ENCODE measurements around the gene TSEN15. TPM values are rescaled to one million over a fixed set of nuclear protein-coding genes. Genes with fewer than 3 reads are reported as not detected.

The TSEN15 gene
- total RNA-seq, 3 donors from 2014 or later (not counting 1 experiment from before 2014, with no cell fraction given), result 29.5 to 52.9 (median 34.3) TPM

- Histone ChIP-seq H3K27me3 (ENCODE audit: control insufficient read depth, insufficient read depth, low read length) (peaks cover 6% of the 10 kb centered on the region), H3K27ac (ENCODE audit: low read length) (no peak overlapping the region), H3K36me3 (ENCODE audit: control insufficient read depth, insufficient read depth, low read length) (no peaks in the 10 kb centered on the region), H3K4me1 (ENCODE audit: control insufficient read depth, insufficient read depth, low read length) (no peaks in the 10 kb centered on the region), H3K9me3 (ENCODE audit: control insufficient read depth, insufficient read depth, low read length) (no peaks in the 10 kb centered on the region), H3K4me3 (ENCODE audit: low read length) (no peak overlapping the region)
- Mint-ChIP-seq H3K4me3 (no peak overlapping the region), H3K27me3 (ENCODE audit: low read depth in 2 of 2) (peaks cover 17 to 28% of the 10 kb centered on the region in 2 donors), H3K36me3 (no peaks in the 10 kb centered on the region), H3K4me1 (peaks cover 25 to 30% of the 10 kb centered on the region in 2 donors), H3K9me3 (no peaks in the 10 kb centered on the region), H3K27ac (no peak overlapping the region)
- WGBS (ENCODE audit: insufficient coverage), result no CpG with 5 or more reads among the region's 4 CpGs
- no peak for ATAC-seq
- no peak for TF ChIP-seq CTCF (IDR thresholded peaks at IDR 0.05)
- intact Hi-C loops (cut with micrococcal nuclease), result no loop called here
- no peak for DNase-seq
These were observed 2.8 kb upstream of the TSEN15 start for GRCh38 chr1:184048561-184049240.

GRCh38 chr1:184049291-184049690 is 2.2 kb upstream of the TSEN15 start:
- peaks cover 6% of the 10 kb centered on the region for H3K27me3 ChIP-seq (ENCODE audit: control insufficient read depth, insufficient read depth, low read length)
- no peak overlapping the region for H3K4me3 ChIP-seq (ENCODE audit: low read length)
- intact Hi-C loops (cut with micrococcal nuclease), result no loop called here
- no peaks in the 10 kb centered on the region for H3K9me3 ChIP-seq (ENCODE audit: control insufficient read depth, insufficient read depth, low read length)
- no peaks in the 10 kb centered on the region for H3K4me1 ChIP-seq (ENCODE audit: control insufficient read depth, insufficient read depth, low read length)
- no peak for TF ChIP-seq CTCF (IDR thresholded peaks at IDR 0.05)
- no peak overlapping the region for H3K27ac Mint-ChIP-seq
- H3K27ac ChIP-seq (ENCODE audit: low read length), result no peak overlapping the region
- H3K9me3 Mint-ChIP-seq, result no peaks in the 10 kb centered on the region
- WGBS (ENCODE audit: insufficient coverage), result 95% methylated on average over 2 of the region's 2 CpGs
- H3K36me3 ChIP-seq (ENCODE audit: control insufficient read depth, insufficient read depth, low read length), result no peaks in the 10 kb centered on the region
- DNase-seq, result no peak
- H3K4me3 Mint-ChIP-seq, result peak overlapping the region; percentile 59
- peaks cover 31 to 36% of the 10 kb centered on the region in 2 donors for H3K4me1 Mint-ChIP-seq
- H3K36me3 Mint-ChIP-seq, result no peaks in the 10 kb centered on the region
- H3K27me3 Mint-ChIP-seq (ENCODE audit: low read depth in 2 of 2), result peaks cover 16 to 28% of the 10 kb centered on the region in 2 donors
- ATAC-seq, result no peak

- no peak for TF ChIP-seq CTCF (IDR thresholded peaks at IDR 0.05)
- Histone ChIP-seq H3K36me3 (ENCODE audit: control insufficient read depth, insufficient read depth, low read length) (no peaks in the 10 kb centered on the region), H3K4me3 (ENCODE audit: low read length) (no peak overlapping the region), H3K27ac (ENCODE audit: low read length) (no peak overlapping the region), H3K4me1 (ENCODE audit: control insufficient read depth, insufficient read depth, low read length) (no peaks in the 10 kb centered on the region), H3K27me3 (ENCODE audit: control insufficient read depth, insufficient read depth, low read length) (peaks cover 6% of the 10 kb centered on the region), H3K9me3 (ENCODE audit: control insufficient read depth, insufficient read depth, low read length) (no peaks in the 10 kb centered on the region)
- H3K36me3 Mint-ChIP-seq, result no peaks in the 10 kb centered on the region
- H3K4me1 Mint-ChIP-seq, result peaks cover 33 to 39% of the 10 kb centered on the region in 2 donors
- ATAC-seq, result no peak
- intact Hi-C loops (cut with micrococcal nuclease), result loop anchor here (5.0 to 10.0 kb wide), 2 partner anchors 93 to 335 kb away; partner anchors contain the start of gene C1orf21
- peaks cover 15 to 28% of the 10 kb centered on the region in 2 donors for H3K27me3 Mint-ChIP-seq (ENCODE audit: low read depth in 2 of 2)
- DNase-seq, result no peak
- peak overlapping the region; percentile 65 for H3K4me3 Mint-ChIP-seq
- H3K9me3 Mint-ChIP-seq, result no peaks in the 10 kb centered on the region
- 71% methylated on average over 1 of the region's 2 CpGs for WGBS (ENCODE audit: insufficient coverage)
- H3K27ac Mint-ChIP-seq, result peak overlapping the region in 1 of 2 donors; percentile 11
These were observed 1.6 kb upstream of the TSEN15 start for GRCh38 chr1:184049836-184050468.
